Measurements from ENCODE around the gene CLDN25. TPM values are rescaled to one million over a fixed set of nuclear protein-coding genes. Genes with fewer than 3 reads are reported as not detected.

The CLDN25 gene
- total and polyA plus RNA-seq, 2 of the 13 experiments (the other 11 are each of a cell fraction or from before 2014, with no cell fraction given) = not detected

- FAIRE-seq (no peak), DNase-seq (ENCODE audit: low spot score) (peak; percentile 6), ATAC-seq (peak; percentile 76)
- in situ Hi-C loops (cut with HindIII; ENCODE audit: extremely low pct_ligation_motif_present, low pct_unique_long_range_greater_than_20kb) = no loop called here
- Histone ChIP-seq H3K36me3 (replicated peaks in 1 of 2; ENCODE audit: control insufficient read depth in 1 of 2, insufficient read depth in 2 of 2, low read length in 2 of 2) (peaks cover 2 to 17% of the 10 kb centered on the region in 2 experiments; a peak in 4 of 5 replicates), H3K27ac (ENCODE audit: extremely low read length, insufficient read depth, low read length) (peak overlapping the region; percentile 77), H3K4me3 (replicated peaks in 1 of 3; ENCODE audit: insufficient read depth in 1 of 3, low read depth in 2 of 3, low read length in 3 of 3) (peak overlapping the region; percentile 81 to 98 (median 96)), H3K9me3 (ENCODE audit: low read length) (no peaks in the 10 kb centered on the region), H3K27me3 (ENCODE audit: control insufficient read depth in 1 of 2, insufficient read depth in 2 of 2, low read length in 2 of 2) (peaks cover 0 to 5% of the 10 kb centered on the region in 2 experiments; a peak in 2 of 5 replicates), H3K4me1 (ENCODE audit: insufficient read depth, low read length) (peaks cover 16% of the 10 kb centered on the region), H3K79me2 (ENCODE audit: insufficient read depth, low read length) (peaks cover 22% of the 10 kb centered on the region), H4K20me1 (ENCODE audit: insufficient read depth, low read length) (no peaks in the 10 kb centered on the region), H3K9ac (ENCODE audit: insufficient read depth, low read depth, low read length) (peak overlapping the region; percentile 92), H2AFZ (ENCODE audit: low read length) (peak overlapping the region; percentile 39), H3K4me2 (ENCODE audit: low read depth, low read length) (peak overlapping the region; percentile 81)
- WGBS (ENCODE audit: low lambda C conversion rate) = 2% methylated on average over 10 of the region's 10 CpGs
- intact Hi-C loops (cut with micrococcal nuclease; ENCODE audit: unreplicated experiment) = no loop called here
- ChIA-PET POLR2A (interaction anchor here (1.1 kb wide), 1 partner anchor 14 kb away, joined by 3 read pairs; no protein-coding TSS in a partner anchor), CTCF (ENCODE audit: low intra/inter-chr PET ratio, low total read pairs) (no interaction called here)
- BruUV-seq (replicated peaks) = no TSS peak
- no peak for TF ChIP-seq ZBTB37 (CRISPR knock-in tag; IDR thresholded peaks at IDR 0.05)
- no peak for TF ChIP-seq TEF (CRISPR knock-in tag; IDR thresholded peaks at IDR 0.05)
- 0 out of 2 replicates have a peak, but pooled peaks have one; percentile 3 for TF ChIP-seq ZBTB7B (CRISPR knock-in tag; IDR thresholded peaks at IDR 0.05)
- TF ChIP-seq ZNF747 (CRISPR knock-in tag; IDR thresholded peaks at IDR 0.05; ENCODE audit: borderline replicate concordance) = 0 out of 2 replicates have a peak, but pooled peaks have one; percentile 50
- no peak for TF ChIP-seq RAD51 (IDR thresholded peaks at IDR 0.05; ENCODE audit: borderline replicate concordance)
- TF ChIP-seq ZNF878 (CRISPR knock-in tag; IDR thresholded peaks at IDR 0.05) = 0 out of 2 replicates have a peak, but pooled peaks have one; percentile 45
- TF ChIP-seq KDM2A (CRISPR knock-in tag; IDR thresholded peaks at IDR 0.05; ENCODE audit: borderline replicate concordance, low read depth) = no peak
- TF ChIP-seq ZNF263 (CRISPR knock-in tag; IDR thresholded peaks at IDR 0.05) = peak; percentile 79
- 0 out of 2 replicates have a peak, but pooled peaks have one; percentile 4 for TF ChIP-seq ZNF704 (CRISPR knock-in tag; IDR thresholded peaks at IDR 0.05; ENCODE audit: borderline replicate concordance)
Observed at GRCh38 chr11:113773092-113773415, 6.5 kb upstream of the CLDN25 start.
